ENCODE data around the gene FICD.

GRCh38 chr12:108510836-108511235 is 4.2 kb upstream of the FICD start:
- TF ChIP-seq CTCF (IDR thresholded peaks at IDR 0.05) (no peak), POLR2A (IDR thresholded peaks at IDR 0.05) (no peak)

Measured in prostate gland (tissue), 2 donors.